Stomach (tissue), 9 donors: Measurements from ENCODE around the gene ZNF283. TPM values are rescaled to one million over a fixed set of nuclear protein-coding genes. Genes with fewer than 3 reads are reported as not detected.
"Not testable (repeated sequence)": the region's sequence is repeated elsewhere in the genome, so short reads cannot be mapped to it uniquely, and the experiment has no call there.

Source experiments
- DNase-seq, 2 donors: peaks; one replicate each; pipeline versions ENCODE4 v3.0.0 to v3.0.0-alpha.2; 2013 to 2019
- H3K27ac ChIP-seq, 5 donors: fragments of 200-600 bp in 4 of 5; sonication (generic) in 4 of 5; one replicate each; pipeline ENCODE4 v1.5.1; 2013 to 2019; ENCODE audit warnings: mild to moderate bottlenecking in 1 of 5, moderate library complexity in 1 of 5
- H3K27me3 ChIP-seq, 3 donors: fragments of 200-600 bp; sonication (generic); one replicate each; pipeline ENCODE4 v1.5.1; 2017 to 2019; ENCODE audit warnings: mixed run types in 1 of 3
- H3K36me3 ChIP-seq, 4 donors: fragments of 200-600 bp; sonication (generic); 1 replicate in 3 of 4; 2 replicates in 1 of 4; pipeline ENCODE4 v1.5.1; 2016 to 2019
- H3K4me1 ChIP-seq, 4 donors: fragments of 200-600 bp; sonication (generic); one replicate each; pipeline ENCODE4 v1.5.1; 2016 to 2019
- H3K4me3 ChIP-seq, 4 donors: fragments of 200-600 bp; sonication (generic) in 3 of 4; one replicate each; pipeline ENCODE4 v1.5.1; 2016 to 2019; ENCODE audit warnings: mild to moderate bottlenecking in 1 of 4
- H3K9me3 ChIP-seq, 4 donors: fragments of 200-600 bp; sonication (generic); one replicate each; pipeline ENCODE4 v1.5.1; 2016 to 2019
- CTCF ChIP-seq, 7 experiments: fragments of 450-650 bp in 4 of 7; fragments of 200-600 bp in 3 of 7; sonication (generic) in 3 of 7; IDR thresholded peaks; one replicate each; pipeline ENCODE4 v1.5.1; 2016 to 2019; ENCODE audit warnings: antibody characterized with exemption in 7 of 7, control low read depth in 2 of 7, mild to moderate bottlenecking in 1 of 7
- EP300 ChIP-seq: sonication (generic); formaldehyde crosslinking; IDR thresholded peaks from one replicate; pipeline ENCODE4 v1.6.1; 2017; ENCODE audit warnings: antibody characterized with exemption
- POLR2A ChIP-seq, 4 donors: fragments of 450-650 bp; IDR thresholded peaks; one replicate each; pipeline ENCODE4 v1.6.1; 2016; ENCODE audit warnings: antibody characterized with exemption in 4 of 4, control low read depth in 2 of 4, mild to moderate bottlenecking in 1 of 4, moderate library complexity in 1 of 4
- POLR2AphosphoS5 ChIP-seq, 3 donors: sonication (generic); formaldehyde crosslinking; IDR thresholded peaks; one replicate each; pipeline ENCODE4 v1.6.1; 2016; ENCODE audit warnings: antibody characterized with exemption in 3 of 3
- WGBS, 5 donors: extraction: QIAGEN DNeasy Blood & Tissue Kit in 3 of 5; methylation state at CpG; one replicate each; pipeline versions ENCODE4 v1.1.5 to v1.1.7; 2013 to 2018; 5-methylcytosine and 5-hydroxymethylcytosine counted together
- intact Hi-C: fragments of 100-400 bp; cut with DNase I; formaldehyde crosslinking; loops from one replicate; pipeline ENCODE4 v1.15.1; 2023; ENCODE audit warnings: low total_unique reads
- polyA plus RNA-seq, 3 donors: library from polyadenylated mRNA; stranded (reverse); fragments of 200-250 nt; gene quantifications; one replicate each; pipeline ENCODE4 v1.2.3, GENCODE V29; 2013
- total RNA-seq, 5 donors: library from RNA; depleted of rRNA; stranded (reverse); fragments of >200 nt; gene quantifications; one replicate each; pipeline versions ENCODE4 v1.1.0 to v1.2.3, GENCODE V29; 2014 to 2016
- donor health status: healthy with polysubstance abuse.
- donor health status: Bipolar disorder and iron deficiency.
- donor health status: healthy.

ZNF283 gene
- total and polyA plus RNA-seq, 8 donors: 0.61 to 46.6 (median 4.2) TPM; not detected in 1

GRCh38 chr19:43812688-43813087 is 14.4 kb upstream of the ZNF283 start:
- TF ChIP-seq POLR2AphosphoS5 (IDR thresholded peaks at IDR 0.05) (no peak), EP300 (no peak), POLR2A (IDR thresholded peaks at IDR 0.05) (no peak), CTCF (IDR thresholded peaks at IDR 0.05) (no peak)
- Histone ChIP-seq H3K9me3 (no peaks in the 10 kb centered on the region), H3K27me3 (peaks cover 0 to 10% (median 0%) of the 10 kb centered on the region in 3 donors), H3K27ac (no peak overlapping the region), H3K36me3 (no peaks in the 10 kb centered on the region), H3K4me3 (no peak overlapping the region), H3K4me1 (no peaks in the 10 kb centered on the region)
- no peak for DNase-seq
- 58 to 75% (median 74%) methylated on average over 6 of the region's 6 CpGs for WGBS, 5 donors
- intact Hi-C loops: no loop called here

- intact Hi-C loops: no loop called here
- 56 to 74% (median 62%) methylated on average over 5 of the region's 5 CpGs for WGBS, 5 donors
Measured at GRCh38 chr19:43814663-43815352, 12.3 kb upstream of the ZNF283 start.

GRCh38 chr19:43817454-43817853 is 9.7 kb upstream of the ZNF283 start:
- H3K4me1 ChIP-seq: peaks cover 0 to 10% (median 3%) of the 10 kb centered on the region in 4 donors
- intact Hi-C loops, H3K36me3 ChIP-seq, H3K4me3 ChIP-seq, H3K27ac ChIP-seq, H3K9me3 ChIP-seq, DNase-seq: not testable (repeated sequence)
- peaks cover 0 to 40% (median 13%) of the 10 kb centered on the region in 3 donors for H3K27me3 ChIP-seq
- WGBS, 5 donors: 68 to 92% (median 86%) methylated on average over 1 of the region's 1 CpG

More at GRCh38 chr19:43814663-43815352, 12.3 kb upstream of the ZNF283 start:
- H3K4me3 ChIP-seq: no peak overlapping the region
- H3K36me3 ChIP-seq: no peaks in the 10 kb centered on the region
- no peak for TF ChIP-seq EP300
- no peak for TF ChIP-seq POLR2AphosphoS5 (IDR thresholded peaks at IDR 0.05)
- no peak for TF ChIP-seq CTCF (IDR thresholded peaks at IDR 0.05)
- TF ChIP-seq POLR2A (IDR thresholded peaks at IDR 0.05): no peak
- H3K27ac ChIP-seq: no peak overlapping the region
- peaks cover 0 to under 1% (median 0%) of the 10 kb centered on the region in 4 donors for H3K4me1 ChIP-seq
- DNase-seq: no peak
- peaks cover 0 to 16% (median 0%) of the 10 kb centered on the region in 3 donors for H3K27me3 ChIP-seq
- no peaks in the 10 kb centered on the region for H3K9me3 ChIP-seq

GRCh38 chr19:43818500-43818899 is 8.6 kb upstream of the ZNF283 start:
- intact Hi-C loops: no loop called here
- TF ChIP-seq POLR2A (IDR thresholded peaks at IDR 0.05): no peak
- no peak for TF ChIP-seq CTCF (IDR thresholded peaks at IDR 0.05)
- no peak for TF ChIP-seq EP300
- no peak for TF ChIP-seq POLR2AphosphoS5 (IDR thresholded peaks at IDR 0.05)
- Histone ChIP-seq H3K4me3 (no peak overlapping the region), H3K27me3 (peaks cover 0 to 40% (median 13%) of the 10 kb centered on the region in 3 donors), H3K4me1 (peaks cover 0 to 10% (median 3%) of the 10 kb centered on the region in 4 donors), H3K27ac (no peak overlapping the region), H3K36me3 (no peaks in the 10 kb centered on the region), H3K9me3 (no peaks in the 10 kb centered on the region)
- 79 to 90% (median 83%) methylated on average over 5 of the region's 5 CpGs for WGBS, 5 donors
- DNase-seq: no peak
